RPMI7951 (cell line): ENCODE data around the gene RAB27B. TPM values are rescaled to one million over a fixed set of nuclear protein-coding genes. Genes with fewer than 3 reads are reported as not detected.

Experiments
- DNase-seq: peaks from one replicate; pipeline ENCODE4 v3.0.0-alpha.2; 2012; ENCODE audit warnings: low read depth
- total RNA-seq: library from RNA; depleted of rRNA; stranded (reverse); fragments of >200 nt; shearing (Covaris generic); gene quantifications from 2 replicates; pipeline ENCODE4 v1.2.3, GENCODE V29; 2014; rRNA removed

RAB27B gene
- total RNA-seq, 1 experiment from 2014 or later, result 8.8 TPM

GRCh38 chr18:54909538-54909937 is 81.3 kb downstream of the RAB27B start:
- no peak for DNase-seq

DNA sequence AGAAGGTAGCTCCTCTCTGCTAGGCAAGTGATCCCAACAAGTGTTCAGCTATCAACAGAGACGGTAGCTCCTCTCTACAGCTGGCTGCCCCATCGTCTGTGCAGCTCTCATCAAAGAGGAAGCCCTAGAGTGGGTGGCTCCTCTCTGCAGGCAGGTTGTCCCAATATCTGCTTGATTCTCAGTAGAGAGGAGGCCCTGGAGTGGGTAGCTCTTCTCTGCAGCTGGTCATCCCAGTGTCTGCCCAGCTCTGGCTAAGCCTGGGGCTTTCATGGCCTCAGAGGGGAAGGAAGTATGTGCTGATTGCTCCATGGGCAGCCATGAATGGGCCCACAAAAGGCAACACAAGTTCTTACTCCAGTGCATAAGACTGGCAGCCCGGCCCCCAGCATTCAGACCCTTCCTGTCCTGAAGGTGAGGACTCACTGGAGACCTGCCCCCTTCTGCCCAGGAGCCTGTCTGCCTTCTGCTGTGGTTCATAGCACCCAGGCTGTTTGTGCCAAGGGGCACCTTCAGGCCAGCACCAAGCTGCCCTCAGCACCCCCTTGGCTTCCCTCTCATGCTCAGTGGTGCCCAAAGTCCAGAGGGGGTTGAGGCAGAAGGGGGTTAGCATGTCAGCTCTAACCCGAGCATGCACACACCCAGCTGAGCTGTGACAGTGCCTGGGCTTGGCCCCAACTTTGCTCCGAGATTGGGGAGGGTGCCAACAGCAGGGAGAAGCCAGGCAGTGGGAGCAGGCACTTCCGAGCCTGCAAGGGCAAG is 82.1 kb downstream of the RAB27B start:
- no peak for DNase-seq

DNA sequence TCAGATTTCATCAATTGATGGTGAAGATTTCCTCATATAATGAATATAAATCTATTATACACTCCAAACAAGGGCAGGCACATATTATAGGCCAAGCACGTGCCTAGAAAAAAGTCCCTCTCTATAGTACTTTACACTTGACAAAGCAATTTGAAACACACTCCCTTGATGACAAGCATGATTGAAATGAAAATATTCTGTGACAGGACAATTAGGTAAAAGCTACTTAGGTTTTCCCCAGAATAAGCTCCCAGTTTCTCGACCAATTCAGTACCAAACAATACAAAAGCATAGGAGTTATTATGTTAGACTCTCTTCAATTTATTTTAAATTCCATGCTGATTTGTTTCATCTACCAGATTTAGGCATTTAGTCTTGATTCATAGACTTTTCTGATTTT is 83.3 kb downstream of the RAB27B start:
- DNase-seq, result no peak

- DNase-seq, result no peak
Observed at GRCh38 chr18:54914816-54915215, 86.5 kb downstream of the RAB27B start.

DNA sequence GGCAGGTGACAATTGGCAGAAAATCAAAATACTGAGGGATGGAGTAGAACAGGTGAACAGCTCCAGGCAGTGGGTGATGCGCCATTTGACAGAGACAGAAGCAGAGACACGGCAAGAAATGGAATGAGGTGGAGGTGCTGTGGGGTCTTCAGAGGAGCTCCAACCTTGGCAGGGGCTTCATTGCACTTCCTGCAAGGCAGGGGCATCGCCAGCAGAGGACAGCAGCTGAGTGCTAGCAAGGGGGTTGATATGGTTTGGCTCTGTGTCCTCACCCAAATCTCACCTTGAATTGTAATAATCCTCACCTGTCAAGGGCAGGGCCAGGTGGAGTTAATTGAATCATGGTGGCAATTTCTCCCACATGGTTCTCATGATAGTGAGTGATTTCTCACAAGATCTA is 88.2 kb downstream of the RAB27B start:
- no peak for DNase-seq

- no peak for DNase-seq
Observed at GRCh38 chr18:54918060-54918459, 89.8 kb downstream of the RAB27B start.

- no peak for DNase-seq
Observed at GRCh38 chr18:54919412-54919811, 91.1 kb downstream of the RAB27B start.

DNA sequence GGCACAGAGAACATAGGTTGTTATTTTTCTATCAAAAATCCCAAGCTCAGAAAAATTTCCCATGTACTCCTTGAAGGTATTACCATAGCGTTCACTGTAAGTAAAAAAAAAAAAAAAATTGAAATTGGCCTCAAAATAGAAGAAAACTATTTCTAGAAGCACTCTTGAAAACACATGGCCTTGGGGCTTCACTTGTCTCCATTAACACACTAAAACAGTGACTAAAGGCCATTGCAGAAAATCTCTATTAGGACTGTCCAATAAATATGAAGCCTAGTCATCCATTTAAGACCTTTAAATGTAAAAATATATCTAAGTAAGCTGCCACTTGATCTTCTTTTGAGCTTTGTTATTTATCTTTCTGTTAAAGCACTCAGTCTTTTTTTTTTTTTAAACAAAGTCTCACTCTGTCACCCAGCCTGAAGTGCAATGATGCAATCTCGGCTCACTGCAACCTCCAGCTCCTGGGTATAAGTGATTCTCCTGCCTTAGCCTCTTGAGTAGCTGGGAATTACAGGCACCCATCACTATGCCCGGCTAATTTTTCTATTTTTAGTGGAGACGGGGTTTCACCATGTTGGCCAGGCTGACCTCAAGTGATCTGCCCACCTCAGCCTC is 95.2 kb downstream of the RAB27B start:
- DNase-seq, result no peak

- DNase-seq, result peak; percentile 12
Observed at GRCh38 chr18:54924948-54925347, 96.7 kb downstream of the RAB27B start.

- DNase-seq, result no peak
Observed at GRCh38 chr18:54926593-54927325, 98.5 kb downstream of the RAB27B start.

GRCh38 chr18:54928236-54928635 is 100.0 kb downstream of the RAB27B start:
- no peak for DNase-seq

DNA sequence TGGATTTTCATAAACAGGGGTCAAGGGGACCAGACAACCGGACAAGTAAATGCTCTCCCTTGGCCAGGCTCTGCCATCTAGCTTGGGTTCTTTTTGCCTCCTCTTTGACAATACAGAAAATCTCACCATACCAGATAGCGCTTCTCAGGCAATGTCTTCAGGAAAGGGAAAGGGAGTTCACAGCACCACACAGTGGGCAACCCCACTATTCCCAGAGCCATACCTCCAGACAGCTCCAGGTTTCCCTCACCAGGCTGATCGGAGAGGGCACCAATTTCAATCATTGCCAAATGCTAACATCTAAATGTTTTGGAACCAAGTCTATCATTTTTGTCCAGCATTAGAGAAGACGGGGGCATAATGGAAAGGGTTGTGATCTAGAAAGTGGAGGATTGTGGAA is 102.9 kb downstream of the RAB27B start:
- peak; percentile 39 for DNase-seq

DNA sequence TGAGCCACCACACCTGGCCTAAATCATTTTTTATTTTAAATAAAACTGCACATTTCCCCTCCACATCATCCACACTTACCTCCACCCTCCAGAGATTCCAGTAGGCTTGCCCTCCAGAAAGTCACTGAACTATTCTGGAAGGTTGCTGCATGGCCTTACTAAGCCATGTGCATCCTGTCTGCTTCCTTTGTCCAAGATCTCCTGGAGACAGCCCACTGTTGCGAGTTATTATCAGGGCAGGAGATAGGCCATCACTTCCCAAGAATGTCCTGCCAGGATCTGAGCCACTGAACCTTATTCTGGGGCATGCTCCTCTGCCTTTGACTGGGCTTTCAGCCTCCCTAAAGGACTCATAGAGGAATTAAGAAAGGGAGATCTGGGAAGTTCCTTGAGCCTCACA is 104.2 kb downstream of the RAB27B start:
- no peak for DNase-seq

DNA sequence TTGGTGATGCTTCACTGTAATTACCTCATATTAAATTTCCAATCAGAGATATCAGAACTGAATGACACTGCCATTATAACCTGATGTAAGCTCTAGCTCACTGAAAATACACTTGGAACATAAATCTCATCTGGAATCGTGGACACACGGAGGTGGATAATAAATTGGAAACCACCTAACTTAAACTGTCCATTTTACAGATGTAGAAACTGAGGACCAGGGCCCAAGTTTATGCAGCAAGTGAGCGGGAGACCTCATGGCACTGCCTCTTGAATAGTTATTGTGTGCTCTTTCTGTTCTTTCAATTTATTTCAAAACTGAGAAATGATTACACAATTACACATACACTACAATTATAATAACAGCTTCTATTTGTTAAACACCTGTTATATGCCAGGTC is 110.2 kb downstream of the RAB27B start:
- DNase-seq, result no peak

GRCh38 chr18:54939361-54939917 is 111.2 kb downstream of the RAB27B start:
- DNase-seq, result peak; percentile 84

DNA sequence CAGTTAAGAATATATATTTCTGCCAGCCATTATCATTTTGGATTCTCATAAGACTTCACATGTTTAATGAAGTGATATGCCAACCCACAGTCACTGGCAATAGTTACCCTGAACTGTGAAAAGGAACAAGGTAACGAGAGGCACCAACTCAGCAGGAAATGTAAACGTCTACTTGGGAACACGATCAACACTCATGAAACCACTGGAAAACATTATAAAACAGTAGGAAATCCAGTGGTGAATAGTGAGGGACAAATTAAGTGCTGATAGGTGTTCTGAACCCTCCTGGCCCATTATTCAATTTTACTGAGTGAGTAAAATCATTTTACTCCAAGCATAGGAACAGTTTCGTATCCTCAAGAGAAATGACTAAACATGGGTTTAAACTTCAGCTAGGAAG is 113.9 kb downstream of the RAB27B start:
- DNase-seq, result no peak

DNA sequence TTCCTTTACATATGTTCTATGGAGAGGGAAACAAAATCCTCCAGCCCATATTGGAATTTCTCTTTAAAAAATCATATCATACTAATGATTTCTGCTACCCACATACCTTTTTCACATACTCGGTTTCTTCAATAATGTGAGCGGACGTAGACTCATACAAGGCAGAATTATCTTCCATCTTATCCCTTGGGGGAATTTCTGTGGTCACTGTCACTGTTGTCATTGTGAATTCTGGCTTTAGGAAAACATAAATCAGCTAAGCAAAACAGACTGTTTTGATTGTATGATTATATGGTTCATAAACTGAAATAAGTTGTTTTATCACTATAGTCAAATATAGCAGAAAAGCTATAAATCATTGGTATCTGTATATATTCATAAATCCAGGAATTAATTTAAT is 114.3 kb downstream of the RAB27B start:
- no peak for DNase-seq

Other genes starting within 250 kb of the RAB27B start
- not detected in 2 replicates for gene DYNAP, start 237.2 kb upstream of the RAB27B start, total RNA-seq
- 0.12 and 0.29 TPM in 2 replicates for gene CCDC68, start 131.0 kb downstream of the RAB27B start, total RNA-seq